IMR-90 (cell line): ENCODE data around the gene CASK. TPM values are rescaled to one million over a fixed set of nuclear protein-coding genes. Genes with fewer than 3 reads are reported as not detected.

ENCODE experiments used
- ATAC-seq: fragments of 200-7000 bp; cut with Tn5 transposase; 2 replicates; pipeline ENCODE4 v1.9.1; 2020; ENCODE audit warnings: low read depth, mild to moderate bottlenecking, moderate library complexity
- BruUV-seq: library from RNA; stranded (reverse); fragments of 400-500 nt; replicated peaks from 2 replicates; lab custom pipeline; 2021; lab: Mats Ljungman, UMichigan
- CTCF ChIA-PET: fragments of 300-600 bp; formaldehyde crosslinking; extraction: SDS; loops from one replicate; lab custom pipeline; 2021; ENCODE audit warnings: antibody characterized with exemption; lab: Yijun Ruan, JAX
- POLR2A ChIA-PET: fragments of 300-600 bp; sonication (Branson Sonifier 250); formaldehyde crosslinking; loops from one replicate; lab custom pipeline; 2022; ENCODE audit warnings: antibody characterized with exemption; ENCODE audit not compliant: unreplicated experiment; lab: Charles Lee
- DNase-seq: peaks from one replicate; pipeline ENCODE4 v3.0.0; 2013
- H2AFZ ChIP-seq: replicated peaks from 2 replicates; pipeline ENCODE3; 2013; ENCODE audit warnings: low read length, mild to moderate bottlenecking; ENCODE audit not compliant: poor library complexity
- H2AK5ac ChIP-seq: 2 replicates; pipeline ENCODE4 v1.6.1; 2013; ENCODE audit warnings: low read depth, low read length, inconsistent platforms
- H2AK9ac ChIP-seq: replicated peaks from 2 replicates; pipeline ENCODE3; 2013; ENCODE audit warnings: mild to moderate bottlenecking, low read depth, low read length, moderate library complexity; ENCODE audit not compliant: poor library complexity
- H2BK120ac ChIP-seq: 2 replicates; pipeline ENCODE4 v1.6.1; 2013; ENCODE audit warnings: low read depth, low read length, inconsistent platforms
- H2BK15ac ChIP-seq: 3 replicates; pipeline ENCODE4 v1.6.1; 2013; ENCODE audit warnings: low read depth, low read length, inconsistent platforms
- H2BK20ac ChIP-seq: 2 replicates; pipeline ENCODE4 v1.6.1; 2013; ENCODE audit warnings: low read depth, mild to moderate bottlenecking, inconsistent platforms, low read length, moderate library complexity
- H2BK5ac ChIP-seq: 2 replicates; pipeline ENCODE4 v1.6.1; 2013; ENCODE audit warnings: mild to moderate bottlenecking, low read depth, low read length, inconsistent platforms; ENCODE audit not compliant: poor library complexity, severe bottlenecking
- H3K14ac ChIP-seq: replicated peaks from 2 replicates; pipeline ENCODE4 v1.6.1; 2013; ENCODE audit warnings: low read depth, low read length, inconsistent platforms
- H3K18ac ChIP-seq: 2 replicates; pipeline ENCODE4 v1.6.1; 2013; ENCODE audit warnings: low read depth, low read length, control low read depth
- H3K23ac ChIP-seq: 2 replicates; pipeline ENCODE4 v1.6.1; 2013; ENCODE audit warnings: low read depth, low read length, inconsistent platforms
- H3K27ac ChIP-seq: 2 replicates; pipeline ENCODE4 v1.5.1; 2013; ENCODE audit warnings: mild to moderate bottlenecking, control low read depth, low read length; ENCODE audit not compliant: insufficient read depth
- H3K27me3 ChIP-seq: 2 replicates; pipeline ENCODE4 v1.6.1; 2013; ENCODE audit warnings: low read length; ENCODE audit not compliant: control insufficient read depth, insufficient read depth
- H3K36me3 ChIP-seq: 2 replicates; pipeline ENCODE4 v1.6.1; 2013; ENCODE audit warnings: low read length, mixed read lengths; ENCODE audit not compliant: control insufficient read depth, insufficient read depth
- H3K4ac ChIP-seq: 2 replicates; pipeline ENCODE4 v1.6.1; 2013; ENCODE audit warnings: low read depth, low read length, inconsistent platforms
- H3K4me1 ChIP-seq: 2 replicates; pipeline ENCODE4 v1.6.1; 2013; ENCODE audit warnings: low read length, mixed read lengths; ENCODE audit not compliant: control insufficient read depth, insufficient read depth
- H3K4me2 ChIP-seq: 2 replicates; pipeline ENCODE4 v1.6.1; 2013; ENCODE audit warnings: low read depth, mild to moderate bottlenecking, control low read depth, low read length, moderate library complexity
- H3K4me3 ChIP-seq: 2 replicates; pipeline ENCODE4 v1.5.1; 2013; ENCODE audit warnings: low read depth, mild to moderate bottlenecking, control low read depth, low read length, moderate library complexity; ENCODE audit not compliant: insufficient read depth
- H3K56ac ChIP-seq: 2 replicates; pipeline ENCODE4 v1.6.1; 2013; ENCODE audit warnings: low read length, inconsistent platforms; ENCODE audit not compliant: insufficient read depth; ENCODE audit errors: extremely low read depth
- H3K79me1 ChIP-seq, 2 experiments: 2 replicates each; pipeline ENCODE4 v1.6.1; 2013; ENCODE audit warnings: low read length in 2 of 2, inconsistent platforms in 1 of 2, low read depth in 1 of 2
- H3K9ac ChIP-seq: 2 replicates; pipeline ENCODE4 v1.6.1; 2013; ENCODE audit warnings: low read depth, low read length, control low read depth
- H3K9me1 ChIP-seq: 2 replicates; pipeline ENCODE4 v1.6.1; 2013; ENCODE audit warnings: low read length, inconsistent platforms; ENCODE audit not compliant: insufficient read depth
- H3K9me3 ChIP-seq: 2 replicates; pipeline ENCODE4 v1.6.1; 2013; ENCODE audit warnings: low read length; ENCODE audit not compliant: control insufficient read depth, insufficient read depth
- H4K20me1 ChIP-seq: 2 replicates; pipeline ENCODE4 v1.6.1; 2013; ENCODE audit warnings: low read length, inconsistent platforms; ENCODE audit not compliant: insufficient read depth
- H4K5ac ChIP-seq: 2 replicates; pipeline ENCODE4 v1.6.1; 2013; ENCODE audit warnings: mild to moderate bottlenecking, low read depth, low read length, control low read depth
- H4K8ac ChIP-seq, 2 experiments: 2 replicates each; pipeline ENCODE4 v1.6.1; 2013; ENCODE audit warnings: low read depth in 2 of 2, low read length in 2 of 2, control low read depth in 1 of 2, inconsistent platforms in 1 of 2
- H4K91ac ChIP-seq: 2 replicates; pipeline ENCODE4 v1.6.1; 2013; ENCODE audit warnings: low read depth, low read length, inconsistent platforms; ENCODE audit not compliant: insufficient read depth
- CEBPB ChIP-seq: IDR thresholded peaks from 2 replicates; pipeline ENCODE4 v1.6.1; 2012; ENCODE audit warnings: low read depth, low read length, improper control_type of control experiment
- CTCF ChIP-seq: conservative IDR thresholded peaks from 2 replicates; pipeline ENCODE4 v1.5.1; 2012; ENCODE audit warnings: mild to moderate bottlenecking, low read depth, low read length, improper control_type of control experiment
- NFE2L2 ChIP-seq: fragments of 150-350 bp; IDR thresholded peaks from 2 replicates; pipeline ENCODE4 v1.6.1; 2016; ENCODE audit warnings: low read depth, mild to moderate bottlenecking, low read length
- whole genome bisulfite sequencing, 2 experiments: methylation state at CpG; one replicate each; pipeline versions ENCODE4 v1.1.5 to v1.1.7; 2013; ENCODE audit warnings: missing lambda C conversion rate in 2 of 2; ENCODE audit not compliant: insufficient read length in 1 of 2; ENCODE audit errors: extremely low coverage in 2 of 2; 5-methylcytosine and 5-hydroxymethylcytosine counted together
- dilution Hi-C: fragments of 300-500 bp; cut with HindIII; formaldehyde crosslinking; loops from one replicate; pipeline ENCODE4 v1.14.3; 2018; ENCODE audit warnings: low sequenced_read_pairs; ENCODE audit not compliant: unreplicated experiment
- in situ Hi-C: fragments of 300-500 bp; cut with MboI; formaldehyde crosslinking; loops from 3 replicates; pipeline ENCODE4 v1.14.3; 2019; ENCODE audit warnings: low sequenced_read_pairs, inconsistent platforms, mixed read lengths
- intact Hi-C: fragments of 100-400 bp; cut with micrococcal nuclease; formaldehyde crosslinking; loops from 2 replicates; pipeline ENCODE4 v1.10.0; 2022
- polyA plus RNA-seq, 3 experiments: library from polyadenylated mRNA; depleted of rRNA; stranded (reverse); fragments of >200 nt; gene quantifications; 2 replicates each; pipeline ENCODE4 v1.2.3, GENCODE V29; 2012; ENCODE audit warnings: low replicate concordance in 1 of 3
- total RNA-seq: library from RNA; depleted of rRNA; stranded (reverse); fragments of >200 nt; gene quantifications from 2 replicates; pipeline ENCODE4 v1.2.3, GENCODE V29; 2012

The CASK gene
- total and polyA plus RNA-seq, 2 of the 4 experiments (the other 2 are of a cell fraction): 9.4 to 17.7 TPM

DNA sequence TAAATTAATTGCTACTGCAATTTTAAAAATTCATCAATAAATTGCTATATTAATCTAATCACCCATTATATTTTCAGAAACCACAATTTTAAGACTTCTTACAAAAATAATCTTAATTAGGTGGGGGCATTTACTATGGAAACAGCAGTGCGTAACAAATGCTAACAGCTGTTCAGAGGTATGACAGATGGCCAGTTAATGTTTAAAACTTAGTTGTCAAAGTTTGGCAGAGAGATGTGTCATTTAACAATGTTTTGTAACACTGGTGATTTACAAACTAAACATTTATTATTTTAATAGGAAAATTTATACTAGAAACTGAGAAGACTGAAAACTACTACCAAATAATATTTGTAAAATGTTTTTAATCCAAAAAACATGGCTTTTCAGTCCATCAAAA is 319.8 kb downstream of the CASK start:
- POLR2A ChIA-PET: no interaction called here
- WGBS, 2 experiments: no CpG with 5 or more reads among the region's 1 CpG
- intact Hi-C loops: no loop called here

More for the DNA sequence above, 319.8 kb downstream of the CASK start:
- H2AK5ac ChIP-seq: no peak overlapping the region
- CTCF ChIA-PET: interaction anchor here (0.6 kb wide), 1 partner anchor 129 kb away, joined by 4 read pairs; no protein-coding TSS in a partner anchor
- no peak overlapping the region for H4K91ac ChIP-seq
- no TSS peak for BruUV-seq
- H3K56ac ChIP-seq: no peak overlapping the region
- H2BK20ac ChIP-seq: no peak overlapping the region
- H3K9me3 ChIP-seq: no peaks in the 10 kb centered on the region
- H2BK15ac ChIP-seq: no peak overlapping the region
- ATAC-seq (no peak), DNase-seq (no peak)
- no peak overlapping the region for H3K4me3 ChIP-seq
- H3K4ac ChIP-seq: no peak overlapping the region
- H3K9ac ChIP-seq: no peak overlapping the region
- no peak overlapping the region for H3K14ac ChIP-seq
- no peak overlapping the region for H4K8ac ChIP-seq
- H4K20me1 ChIP-seq: no peaks in the 10 kb centered on the region
- no peak overlapping the region for H3K18ac ChIP-seq
- H3K4me2 ChIP-seq: no peak overlapping the region
- peaks cover 3% of the 10 kb centered on the region; the same call in 1 of the 2 replicates for H3K9me1 ChIP-seq
- no peak overlapping the region for H2AFZ ChIP-seq
- no peak overlapping the region for H3K27ac ChIP-seq
- in situ Hi-C loops: no loop called here
- TF ChIP-seq NFE2L2 (no peak), CEBPB (no peak), CTCF (no peak)
- H3K36me3 ChIP-seq: no peaks in the 10 kb centered on the region
- no peak overlapping the region for H2BK120ac ChIP-seq
- no peak overlapping the region for H3K23ac ChIP-seq
- no peaks in the 10 kb centered on the region for H3K79me1 ChIP-seq
- H2BK5ac ChIP-seq: no peak overlapping the region
- no peak overlapping the region for H4K5ac ChIP-seq
- dilution Hi-C loops: no loop called here
- H3K27me3 ChIP-seq: no peaks in the 10 kb centered on the region
- peaks cover 3% of the 10 kb centered on the region; the same call in 1 of the 2 replicates for H3K4me1 ChIP-seq
- H2AK9ac ChIP-seq: no peak overlapping the region
